ENCODE measurements around the gene PNLIPRP2.

Gene PNLIPRP2

DNA sequence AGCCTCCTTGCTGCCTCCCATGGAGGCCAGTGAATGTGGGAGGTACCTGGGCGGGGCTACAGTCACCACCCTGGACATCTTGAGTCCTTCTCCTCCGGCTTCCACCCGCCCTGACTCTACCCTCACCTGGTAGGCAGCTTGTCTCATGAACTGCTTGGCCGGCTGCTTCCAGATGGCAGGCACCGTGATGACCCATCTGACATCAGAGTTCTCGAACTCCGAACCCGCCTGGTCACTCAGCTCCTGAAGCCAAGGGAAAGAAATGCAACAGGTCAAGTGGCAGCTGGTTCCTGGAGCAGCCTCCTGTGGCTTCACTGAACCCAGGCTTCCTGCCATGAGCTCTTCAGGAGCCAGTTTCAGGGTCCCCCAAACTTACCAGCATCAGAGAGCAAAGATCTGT lies 71.5 kb downstream of the PNLIPRP2 start:
- Mint-ChIP-seq H3K4me1 (peaks cover 70% of the 10 kb centered on the region), H3K27ac (no peak overlapping the region), H3K36me3 (ENCODE audit: low read depth) (no peaks in the 10 kb centered on the region), H3K9me3 (no peaks in the 10 kb centered on the region), H3K27me3 (ENCODE audit: low read depth, poor library complexity) (peaks cover 65% of the 10 kb centered on the region), H3K4me3 (no peak overlapping the region)
- DNase-seq, result no peak
- TF ChIP-seq, protein P1, sequence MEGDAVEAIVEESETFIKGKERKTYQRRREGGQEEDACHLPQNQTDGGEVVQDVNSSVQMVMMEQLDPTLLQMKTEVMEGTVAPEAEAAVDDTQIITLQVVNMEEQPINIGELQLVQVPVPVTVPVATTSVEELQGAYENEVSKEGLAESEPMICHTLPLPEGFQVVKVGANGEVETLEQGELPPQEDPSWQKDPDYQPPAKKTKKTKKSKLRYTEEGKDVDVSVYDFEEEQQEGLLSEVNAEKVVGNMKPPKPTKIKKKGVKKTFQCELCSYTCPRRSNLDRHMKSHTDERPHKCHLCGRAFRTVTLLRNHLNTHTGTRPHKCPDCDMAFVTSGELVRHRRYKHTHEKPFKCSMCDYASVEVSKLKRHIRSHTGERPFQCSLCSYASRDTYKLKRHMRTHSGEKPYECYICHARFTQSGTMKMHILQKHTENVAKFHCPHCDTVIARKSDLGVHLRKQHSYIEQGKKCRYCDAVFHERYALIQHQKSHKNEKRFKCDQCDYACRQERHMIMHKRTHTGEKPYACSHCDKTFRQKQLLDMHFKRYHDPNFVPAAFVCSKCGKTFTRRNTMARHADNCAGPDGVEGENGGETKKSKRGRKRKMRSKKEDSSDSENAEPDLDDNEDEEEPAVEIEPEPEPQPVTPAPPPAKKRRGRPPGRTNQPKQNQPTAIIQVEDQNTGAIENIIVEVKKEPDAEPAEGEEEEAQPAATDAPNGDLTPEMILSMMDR (IDR thresholded peaks at IDR 0.05), result no peak

DNA sequence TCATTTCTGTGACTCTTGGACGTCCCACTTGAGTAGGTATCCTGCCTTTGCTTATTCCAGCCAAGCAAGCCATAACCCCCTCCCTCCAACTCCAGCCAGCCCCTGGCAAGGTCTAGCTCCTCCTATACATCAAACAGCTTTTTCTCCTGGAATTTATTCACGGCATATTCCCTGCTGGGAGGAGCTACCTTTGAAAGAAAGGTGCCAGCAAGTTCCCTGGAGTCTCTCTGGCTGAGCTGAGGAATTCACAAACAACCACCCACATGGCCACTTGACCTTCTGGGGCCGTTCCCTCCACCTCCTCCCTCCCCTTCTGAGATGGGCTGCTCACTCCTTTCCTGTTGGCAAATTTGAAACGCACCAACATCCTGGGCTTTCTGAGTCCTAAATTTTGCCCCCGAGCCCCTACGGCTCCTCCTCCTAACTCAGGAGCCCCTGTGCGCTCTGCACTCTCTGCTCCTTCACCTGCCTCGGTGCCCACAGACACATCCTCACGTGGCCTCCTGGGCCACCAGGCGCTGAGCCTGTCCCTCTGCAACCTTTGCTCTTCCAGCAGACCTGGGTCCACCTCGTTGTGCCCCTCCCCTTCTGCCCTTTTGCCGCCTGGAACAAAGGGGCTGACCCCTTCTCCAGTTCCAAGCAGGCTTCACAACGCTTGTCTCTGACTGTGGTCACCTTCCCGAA lies 73.6 kb downstream of the PNLIPRP2 start:
- Mint-ChIP-seq H3K9me3 (no peaks in the 10 kb centered on the region), H3K27me3 (ENCODE audit: low read depth, poor library complexity) (peaks cover 66% of the 10 kb centered on the region), H3K4me1 (peaks cover 50% of the 10 kb centered on the region), H3K27ac (no peak overlapping the region), H3K4me3 (peak overlapping the region; percentile 53), H3K36me3 (ENCODE audit: low read depth) (no peaks in the 10 kb centered on the region)
- peak; percentile 35 for DNase-seq
- TF ChIP-seq, protein P1 (IDR thresholded peaks at IDR 0.05), result no peak
